Measurements from ENCODE around the gene GPBP1L1.

GRCh38 chr1:45687014-45687753 is 851 bp upstream of the GPBP1L1 start:
- TF ChIP-seq, protein P1, sequence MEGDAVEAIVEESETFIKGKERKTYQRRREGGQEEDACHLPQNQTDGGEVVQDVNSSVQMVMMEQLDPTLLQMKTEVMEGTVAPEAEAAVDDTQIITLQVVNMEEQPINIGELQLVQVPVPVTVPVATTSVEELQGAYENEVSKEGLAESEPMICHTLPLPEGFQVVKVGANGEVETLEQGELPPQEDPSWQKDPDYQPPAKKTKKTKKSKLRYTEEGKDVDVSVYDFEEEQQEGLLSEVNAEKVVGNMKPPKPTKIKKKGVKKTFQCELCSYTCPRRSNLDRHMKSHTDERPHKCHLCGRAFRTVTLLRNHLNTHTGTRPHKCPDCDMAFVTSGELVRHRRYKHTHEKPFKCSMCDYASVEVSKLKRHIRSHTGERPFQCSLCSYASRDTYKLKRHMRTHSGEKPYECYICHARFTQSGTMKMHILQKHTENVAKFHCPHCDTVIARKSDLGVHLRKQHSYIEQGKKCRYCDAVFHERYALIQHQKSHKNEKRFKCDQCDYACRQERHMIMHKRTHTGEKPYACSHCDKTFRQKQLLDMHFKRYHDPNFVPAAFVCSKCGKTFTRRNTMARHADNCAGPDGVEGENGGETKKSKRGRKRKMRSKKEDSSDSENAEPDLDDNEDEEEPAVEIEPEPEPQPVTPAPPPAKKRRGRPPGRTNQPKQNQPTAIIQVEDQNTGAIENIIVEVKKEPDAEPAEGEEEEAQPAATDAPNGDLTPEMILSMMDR (IDR thresholded peaks at IDR 0.05; ENCODE audit: insufficient read depth, low read length) = no peak
- TF ChIP-seq GABPA (IDR thresholded peaks at IDR 0.05; ENCODE audit: low read depth) = peak; percentile 49; the same call in 1 of the 2 replicates
- no peak for TF ChIP-seq SPI1 (IDR thresholded peaks at IDR 0.05; ENCODE audit: borderline replicate concordance, low read depth)
- peak; percentile 96 for TF ChIP-seq POLR2AphosphoS5 (IDR thresholded peaks at IDR 0.05; ENCODE audit: low read depth)
- TF ChIP-seq, protein P2, sequence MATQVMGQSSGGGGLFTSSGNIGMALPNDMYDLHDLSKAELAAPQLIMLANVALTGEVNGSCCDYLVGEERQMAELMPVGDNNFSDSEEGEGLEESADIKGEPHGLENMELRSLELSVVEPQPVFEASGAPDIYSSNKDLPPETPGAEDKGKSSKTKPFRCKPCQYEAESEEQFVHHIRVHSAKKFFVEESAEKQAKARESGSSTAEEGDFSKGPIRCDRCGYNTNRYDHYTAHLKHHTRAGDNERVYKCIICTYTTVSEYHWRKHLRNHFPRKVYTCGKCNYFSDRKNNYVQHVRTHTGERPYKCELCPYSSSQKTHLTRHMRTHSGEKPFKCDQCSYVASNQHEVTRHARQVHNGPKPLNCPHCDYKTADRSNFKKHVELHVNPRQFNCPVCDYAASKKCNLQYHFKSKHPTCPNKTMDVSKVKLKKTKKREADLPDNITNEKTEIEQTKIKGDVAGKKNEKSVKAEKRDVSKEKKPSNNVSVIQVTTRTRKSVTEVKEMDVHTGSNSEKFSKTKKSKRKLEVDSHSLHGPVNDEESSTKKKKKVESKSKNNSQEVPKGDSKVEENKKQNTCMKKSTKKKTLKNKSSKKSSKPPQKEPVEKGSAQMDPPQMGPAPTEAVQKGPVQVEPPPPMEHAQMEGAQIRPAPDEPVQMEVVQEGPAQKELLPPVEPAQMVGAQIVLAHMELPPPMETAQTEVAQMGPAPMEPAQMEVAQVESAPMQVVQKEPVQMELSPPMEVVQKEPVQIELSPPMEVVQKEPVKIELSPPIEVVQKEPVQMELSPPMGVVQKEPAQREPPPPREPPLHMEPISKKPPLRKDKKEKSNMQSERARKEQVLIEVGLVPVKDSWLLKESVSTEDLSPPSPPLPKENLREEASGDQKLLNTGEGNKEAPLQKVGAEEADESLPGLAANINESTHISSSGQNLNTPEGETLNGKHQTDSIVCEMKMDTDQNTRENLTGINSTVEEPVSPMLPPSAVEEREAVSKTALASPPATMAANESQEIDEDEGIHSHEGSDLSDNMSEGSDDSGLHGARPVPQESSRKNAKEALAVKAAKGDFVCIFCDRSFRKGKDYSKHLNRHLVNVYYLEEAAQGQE (IDR thresholded peaks at IDR 0.05; ENCODE audit: insufficient replicate concordance, low read depth) = peak; percentile 65

Data from HL-60 (cell line).